Transverse colon (tissue), 4 donors: ENCODE data around the gene ULBP2. TPM values are rescaled to one million over a fixed set of nuclear protein-coding genes. Genes with fewer than 3 reads are reported as not detected.
A peak's percentile ranks its signal among the peaks of the same experiment; 100 is the strongest.

Experiments used
- DNase-seq: peaks from one replicate; pipeline ENCODE4 v3.0.0-alpha.2; 2019
- H3K27ac ChIP-seq, 4 donors: fragments of 200-600 bp; sonication (generic); 2 replicates each; pipeline ENCODE4 v1.5.1; 2016 to 2018; ENCODE audit warnings: inconsistent platforms in 4 of 4
- H3K27me3 ChIP-seq: fragments of 200-600 bp; sonication (generic); 2 replicates; pipeline ENCODE4 v1.5.1; 2017; ENCODE audit warnings: inconsistent platforms
- H3K36me3 ChIP-seq, 4 donors: fragments of 200-600 bp; sonication (generic); 2 replicates each; pipeline ENCODE4 v1.5.1; 2017 to 2019; ENCODE audit warnings: inconsistent platforms in 4 of 4
- H3K4me1 ChIP-seq, 4 donors: fragments of 200-600 bp; sonication (generic); 2 replicates each; pipeline ENCODE4 v1.5.1; 2017 to 2020; ENCODE audit warnings: inconsistent platforms in 4 of 4
- H3K4me3 ChIP-seq, 4 donors: fragments of 200-600 bp; sonication (generic); 1 replicate in 1 of 4; 2 replicates in 3 of 4; pipeline versions ENCODE4 v1.5.1 to v1.6.1; 2017 to 2019; ENCODE audit warnings: inconsistent platforms in 4 of 4
- H3K9me3 ChIP-seq, 2 donors: fragments of 200-600 bp; sonication (generic); 2 replicates each; pipeline ENCODE4 v1.5.1; 2017 to 2019; ENCODE audit warnings: inconsistent platforms in 2 of 2
- CTCF ChIP-seq, 5 experiments: fragments of 200-600 bp in 3 of 5; fragments of 450-650 bp in 2 of 5; sonication (generic) in 3 of 5; IDR thresholded peaks; 1 replicate in 2 of 5; 2 replicates in 3 of 5; pipeline ENCODE4 v1.5.1; 2016 to 2017; ENCODE audit warnings: antibody characterized with exemption in 5 of 5, inconsistent platforms in 3 of 5, mild to moderate bottlenecking in 2 of 5, moderate library complexity in 1 of 5
- EP300 ChIP-seq: sonication (generic); formaldehyde crosslinking; IDR thresholded peaks from one replicate; pipeline ENCODE4 v1.6.1; 2017; ENCODE audit warnings: antibody characterized with exemption, low read depth
- POLR2A ChIP-seq: fragments of 450-650 bp; IDR thresholded peaks from one replicate; pipeline ENCODE4 v1.6.1; 2016; ENCODE audit warnings: antibody characterized with exemption, mild to moderate bottlenecking, moderate library complexity
- POLR2AphosphoS5 ChIP-seq, 3 donors: sonication (generic); formaldehyde crosslinking; IDR thresholded peaks; one replicate each; pipeline ENCODE4 v1.6.1; 2016; ENCODE audit warnings: antibody characterized with exemption in 3 of 3
- WGBS, 2 donors: methylation state at CpG; one replicate each; pipeline ENCODE4 v1.1.5; 2018; ENCODE audit warnings: low coverage in 1 of 2; 5-methylcytosine and 5-hydroxymethylcytosine counted together
- in situ Hi-C, 4 donors: fragments of 200-750 bp; cut with MboI; loops; one replicate each; pipeline versions ENCODE4 v1.15.0 to v1.15.1; 2017; ENCODE audit warnings: low sequenced_read_pairs in 3 of 4, low pct_ligation_motif_present in 1 of 4, low pct_unique_long_range_greater_than_20kb in 1 of 4
- intact Hi-C: fragments of 100-400 bp; cut with DNase I; formaldehyde crosslinking; loops from one replicate; pipeline ENCODE4 v1.15.1; 2023; ENCODE audit warnings: low total_unique reads
- total RNA-seq, 4 donors: library from RNA; depleted of rRNA; stranded (reverse); fragments of >200 nt; gene quantifications; one replicate each; pipeline ENCODE4 v1.1.0, GENCODE V29; 2016

The ULBP2 gene, protein sequence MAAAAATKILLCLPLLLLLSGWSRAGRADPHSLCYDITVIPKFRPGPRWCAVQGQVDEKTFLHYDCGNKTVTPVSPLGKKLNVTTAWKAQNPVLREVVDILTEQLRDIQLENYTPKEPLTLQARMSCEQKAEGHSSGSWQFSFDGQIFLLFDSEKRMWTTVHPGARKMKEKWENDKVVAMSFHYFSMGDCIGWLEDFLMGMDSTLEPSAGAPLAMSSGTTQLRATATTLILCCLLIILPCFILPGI
- not detected for total RNA-seq

- in situ Hi-C loops (loop anchor here in 2 of 4 donors (10.0 kb wide), 1 partner anchor 53 kb away; no protein-coding TSS in a partner anchor), intact Hi-C loops (no loop called here)
- H3K27me3 ChIP-seq = peaks cover 70% of the 10 kb centered on the region
- peak; percentile 73 for DNase-seq
- no peak for TF ChIP-seq EP300
- TF ChIP-seq POLR2AphosphoS5 (IDR thresholded peaks at IDR 0.05) = peak in 1 of 3 donors; percentile 49
- peak in 1 of 5 experiments; percentile 7 for TF ChIP-seq CTCF (IDR thresholded peaks at IDR 0.05)
- H3K9me3 ChIP-seq = no peaks in the 10 kb centered on the region
- H3K27ac ChIP-seq = peak within 1 kb of the TSS in 1 of 4 donors; percentile 21
- 1% methylated on average over 15 to 62 of the region's 62 CpGs for WGBS, 2 donors
- H3K4me3 ChIP-seq = peak within 1 kb of the TSS; percentile 3 to 57 (median 42)
- no peaks in the 10 kb centered on the region for H3K36me3 ChIP-seq
- H3K4me1 ChIP-seq = peaks cover 13 to 29% (median 25%) of the 10 kb centered on the region in 4 donors
Measured at GRCh38 chr6:149941583-149942460, at the start of gene ULBP2. ULBP2 (plus strand) TSS chr6:149942014; CDS start chr6:149942073, 59 bp downstream.

- intact Hi-C loops = no loop called here
Measured at GRCh38 chr6:149895048-149895590, 46.7 kb upstream of the ULBP2 start.

DNA sequence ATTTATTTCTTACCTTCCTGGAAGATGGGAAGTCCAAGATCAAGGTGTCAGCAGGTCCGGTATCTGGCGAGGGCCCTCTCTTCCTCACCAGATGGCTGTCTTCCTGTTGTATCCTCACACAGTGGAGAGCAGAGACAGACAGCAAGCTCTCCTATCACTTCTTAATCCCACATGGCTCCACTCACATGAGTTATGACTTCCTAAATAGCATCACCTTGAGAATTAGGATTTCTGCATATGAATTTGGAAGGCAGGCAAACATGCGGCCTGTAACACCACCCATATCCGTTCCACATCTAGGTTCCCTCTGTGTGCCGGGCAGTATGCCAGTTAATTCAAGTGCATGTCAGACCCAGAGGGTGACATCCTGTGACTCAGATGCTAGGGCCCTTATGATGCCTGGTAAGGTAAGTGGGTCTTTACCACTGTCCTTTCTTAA is 46.0 kb upstream of the ULBP2 start:
- TF ChIP-seq CTCF (IDR thresholded peaks at IDR 0.05) = no peak
- no peak for TF ChIP-seq POLR2AphosphoS5 (IDR thresholded peaks at IDR 0.05)
- TF ChIP-seq POLR2A = no peak
- WGBS, 2 donors = 27 to 50% methylated on average over 3 to 5 of the region's 5 CpGs
- H3K4me1 ChIP-seq = peaks cover 23 to 35% (median 32%) of the 10 kb centered on the region in 4 donors
- no peak for DNase-seq
- intact Hi-C loops (no loop called here), in situ Hi-C loops (no loop called here)
- H3K36me3 ChIP-seq = no peaks in the 10 kb centered on the region
- H3K27ac ChIP-seq = peak overlapping the region; percentile 70 to 80 (median 78)
- no peak overlapping the region for H3K4me3 ChIP-seq
- no peaks in the 10 kb centered on the region for H3K9me3 ChIP-seq
- H3K27me3 ChIP-seq = no peaks in the 10 kb centered on the region

More at GRCh38 chr6:149895048-149895590, 46.7 kb upstream of the ULBP2 start:
- 20 to 46% methylated on average over 1 to 5 of the region's 7 CpGs for WGBS, 2 donors
- Histone ChIP-seq H3K27ac (peak overlapping the region; percentile 70 to 80 (median 78)), H3K27me3 (no peaks in the 10 kb centered on the region), H3K9me3 (no peaks in the 10 kb centered on the region), H3K4me3 (no peak overlapping the region), H3K4me1 (peaks cover 23 to 35% (median 32%) of the 10 kb centered on the region in 4 donors), H3K36me3 (no peaks in the 10 kb centered on the region)
- in situ Hi-C loops = no loop called here
- TF ChIP-seq EP300 = no peak
- TF ChIP-seq POLR2A = no peak
- TF ChIP-seq CTCF (IDR thresholded peaks at IDR 0.05) = no peak
- peak in 1 of 3 donors; percentile 37 for TF ChIP-seq POLR2AphosphoS5 (IDR thresholded peaks at IDR 0.05)
- DNase-seq = peak; percentile 75

- DNase-seq = no peak
- Histone ChIP-seq H3K9me3 (no peaks in the 10 kb centered on the region), H3K4me3 (no peak overlapping the region), H3K27me3 (no peaks in the 10 kb centered on the region), H3K36me3 (no peaks in the 10 kb centered on the region), H3K4me1 (peaks cover 23 to 35% (median 32%) of the 10 kb centered on the region in 4 donors), H3K27ac (peak overlapping the region; percentile 70 to 80 (median 78))
- TF ChIP-seq POLR2AphosphoS5 (IDR thresholded peaks at IDR 0.05) = no peak
- no peak for TF ChIP-seq POLR2A
- TF ChIP-seq CTCF (IDR thresholded peaks at IDR 0.05) = no peak
- TF ChIP-seq EP300 = no peak
- WGBS, 2 donors = 75% methylated on average over 3 of the region's 3 CpGs; no CpG with 5 or more reads in 1 of the 2 donors
- in situ Hi-C loops = no loop called here
- intact Hi-C loops = no loop called here
Measured at GRCh38 chr6:149896491-149896890, 45.3 kb upstream of the ULBP2 start.
